ENCODE data around the gene KLHDC8A. TPM values are rescaled to one million over a fixed set of nuclear protein-coding genes. Genes with fewer than 3 reads are reported as not detected.
"Not testable (repeated sequence)": the region's sequence is repeated elsewhere in the genome, so short reads cannot be mapped to it uniquely, and the experiment has no call there.

The KLHDC8A gene
- polyA plus RNA-seq, 4 donors: 1.5 to 2.4 (median 2.2) TPM

GRCh38 chr1:205371871-205372660 lies 15.3 kb upstream of the KLHDC8A start:
- DNase-seq (ENCODE audit: low read depth in 4 of 4, low spot score in 3 of 4): no peak

GRCh38 chr1:205370780-205371179 lies 14.1 kb upstream of the KLHDC8A start:
- no peak for DNase-seq (ENCODE audit: low read depth in 4 of 4, low spot score in 3 of 4)

GRCh38 chr1:205369701-205370123 lies 13.0 kb upstream of the KLHDC8A start:
- no peak for DNase-seq (ENCODE audit: low read depth in 4 of 4, low spot score in 3 of 4)

GRCh38 chr1:205368478-205368877 lies 11.8 kb upstream of the KLHDC8A start:
- DNase-seq (ENCODE audit: low read depth in 4 of 4, low spot score in 3 of 4): no peak

- no peak for DNase-seq (ENCODE audit: low read depth in 4 of 4, low spot score in 3 of 4)
Observed at GRCh38 chr1:205365945-205366463, 9.3 kb upstream of the KLHDC8A start.

- not testable (repeated sequence) for DNase-seq (ENCODE audit: low read depth in 4 of 4, low spot score in 3 of 4)
Observed at GRCh38 chr1:205365086-205365485, 8.4 kb upstream of the KLHDC8A start.

- DNase-seq (ENCODE audit: low read depth in 4 of 4, low spot score in 3 of 4): no peak
Observed at GRCh38 chr1:205360891-205361290, 4.2 kb upstream of the KLHDC8A start.

GRCh38 chr1:205359771-205360565 lies 3.2 kb upstream of the KLHDC8A start:
- no peak for DNase-seq (ENCODE audit: low read depth in 4 of 4, low spot score in 3 of 4)

GRCh38 chr1:205358579-205358978 lies 1.9 kb upstream of the KLHDC8A start:
- DNase-seq (ENCODE audit: low read depth in 4 of 4, low spot score in 3 of 4): no peak

GRCh38 chr1:205357567-205357966 lies 845 bp upstream of the KLHDC8A start:
- no peak for DNase-seq (ENCODE audit: low read depth in 4 of 4, low spot score in 3 of 4)

GRCh38 chr1:205355075-205355453 lies 1.7 kb downstream of the KLHDC8A start:
- DNase-seq (ENCODE audit: low read depth in 4 of 4, low spot score in 3 of 4): no peak

- DNase-seq (ENCODE audit: low read depth in 4 of 4, low spot score in 3 of 4): peak in 1 of 4 donors; percentile 50
Observed at GRCh38 chr1:205354259-205355074, 2.3 kb downstream of the KLHDC8A start.

GRCh38 chr1:205353612-205354011 lies 3.1 kb downstream of the KLHDC8A start:
- no peak for DNase-seq (ENCODE audit: low read depth in 4 of 4, low spot score in 3 of 4)

GRCh38 chr1:205353191-205353590 lies 3.5 kb downstream of the KLHDC8A start:
- no peak for DNase-seq (ENCODE audit: low read depth in 4 of 4, low spot score in 3 of 4)

- no peak for DNase-seq (ENCODE audit: low read depth in 4 of 4, low spot score in 3 of 4)
Observed at GRCh38 chr1:205351984-205352713, 4.6 kb downstream of the KLHDC8A start.

- DNase-seq (ENCODE audit: low read depth in 4 of 4, low spot score in 3 of 4): no peak
Observed at GRCh38 chr1:205350691-205351141, 6.0 kb downstream of the KLHDC8A start.

- DNase-seq (ENCODE audit: low read depth in 4 of 4, low spot score in 3 of 4): no peak
Observed at GRCh38 chr1:205350124-205350523, 6.6 kb downstream of the KLHDC8A start.

- DNase-seq (ENCODE audit: low read depth in 4 of 4, low spot score in 3 of 4): no peak
Observed at GRCh38 chr1:205348554-205349487, 7.9 kb downstream of the KLHDC8A start.
